IPS-18a (cell line): ENCODE data around the gene RHBDD1.

Experiments
- H3K27ac ChIP-seq: one replicate; pipeline ENCODE4 v1.5.1; 2013; ENCODE audit warnings: low read length
- H3K27me3 ChIP-seq: one replicate; pipeline ENCODE4 v1.6.1; 2013; ENCODE audit warnings: mild to moderate bottlenecking, low read length; ENCODE audit not compliant: control insufficient read depth, insufficient read depth
- H3K36me3 ChIP-seq: one replicate; pipeline ENCODE4 v1.6.1; 2013; ENCODE audit warnings: low read depth, low read length; ENCODE audit not compliant: control insufficient read depth
- H3K4me1 ChIP-seq: one replicate; pipeline ENCODE4 v1.6.1; 2013; ENCODE audit warnings: low read depth, low read length; ENCODE audit not compliant: control insufficient read depth
- H3K4me3 ChIP-seq: one replicate; pipeline ENCODE4 v1.5.1; 2013; ENCODE audit warnings: low read length
- H3K9ac ChIP-seq: one replicate; pipeline ENCODE4 v1.6.1; 2013; ENCODE audit warnings: mild to moderate bottlenecking, low read length, moderate library complexity
- H3K9me3 ChIP-seq: one replicate; pipeline ENCODE4 v1.6.1; 2013; ENCODE audit warnings: low read depth, low read length; ENCODE audit not compliant: control insufficient read depth

The RHBDD1 gene

DNA sequence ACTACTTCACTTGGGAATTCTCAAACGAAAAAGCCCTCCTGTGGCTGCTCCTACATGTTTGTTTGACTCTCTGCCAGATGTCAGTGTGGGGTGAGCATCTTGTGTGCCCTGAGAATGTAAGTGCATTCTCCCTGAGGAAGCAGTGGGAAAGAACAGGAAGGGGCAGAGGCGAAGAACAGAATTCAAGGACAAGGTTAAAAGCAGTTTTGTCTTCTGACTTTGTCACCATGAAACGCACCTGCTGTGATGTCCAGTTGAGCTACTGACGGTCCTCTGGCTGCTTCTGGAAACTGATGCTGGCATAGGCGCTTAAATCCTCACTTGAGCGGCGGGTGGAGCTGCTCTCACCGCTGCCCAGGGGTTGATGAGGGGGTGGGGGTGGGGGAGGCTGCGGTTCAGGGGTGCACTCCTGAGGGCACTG lies 41.1 kb upstream of the RHBDD1 start:
- Histone ChIP-seq H3K4me3 (peak overlapping the region; percentile 42), H3K27ac (no peak overlapping the region), H3K9me3 (no peaks in the 10 kb centered on the region), H3K36me3 (peaks cover 5% of the 10 kb centered on the region), H3K4me1 (peaks cover 38% of the 10 kb centered on the region), H3K27me3 (no peaks in the 10 kb centered on the region), H3K9ac (no peak overlapping the region)

DNA sequence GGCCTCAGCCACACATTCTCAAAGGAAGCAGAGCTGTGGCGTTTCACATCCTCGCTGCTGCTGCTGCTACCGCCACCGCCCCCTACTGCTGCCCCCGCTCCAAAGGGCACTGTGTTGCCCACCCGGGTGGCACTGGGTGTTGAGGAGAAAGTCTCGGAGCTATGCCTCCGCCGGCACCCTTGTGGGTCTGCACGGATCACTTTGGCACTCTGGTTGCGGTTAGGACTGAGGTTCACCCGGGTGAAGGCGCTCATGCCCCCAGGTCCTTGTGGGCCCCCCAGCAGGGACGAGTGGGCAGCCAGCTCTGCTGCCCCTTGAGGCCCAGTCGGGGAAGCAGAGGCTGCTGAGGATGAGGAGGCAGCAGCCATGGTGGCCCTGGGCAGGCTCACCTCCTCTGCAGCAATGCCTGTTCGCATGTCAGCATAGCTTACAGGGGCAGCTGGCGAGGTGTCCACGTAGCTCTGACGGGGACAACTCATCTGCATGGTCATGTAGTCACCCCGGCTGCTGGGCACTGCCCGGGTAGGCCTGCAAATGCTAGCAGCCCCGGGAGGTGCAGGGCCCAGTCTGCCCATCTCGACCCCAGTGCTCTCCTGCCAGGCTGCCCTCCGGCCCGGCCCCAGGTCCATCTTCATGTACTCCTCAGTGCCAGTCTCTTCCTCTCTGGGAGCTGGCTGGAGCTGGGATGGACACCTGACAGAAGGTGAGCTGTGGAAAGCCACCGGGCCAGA lies 40.4 kb upstream of the RHBDD1 start:
- peaks cover 5% of the 10 kb centered on the region for H3K36me3 ChIP-seq
- H3K9ac ChIP-seq, result no peak overlapping the region
- H3K27me3 ChIP-seq, result no peaks in the 10 kb centered on the region
- peaks cover 38% of the 10 kb centered on the region for H3K4me1 ChIP-seq
- no peak overlapping the region for H3K27ac ChIP-seq
- no peaks in the 10 kb centered on the region for H3K9me3 ChIP-seq
- no peak overlapping the region for H3K4me3 ChIP-seq

DNA sequence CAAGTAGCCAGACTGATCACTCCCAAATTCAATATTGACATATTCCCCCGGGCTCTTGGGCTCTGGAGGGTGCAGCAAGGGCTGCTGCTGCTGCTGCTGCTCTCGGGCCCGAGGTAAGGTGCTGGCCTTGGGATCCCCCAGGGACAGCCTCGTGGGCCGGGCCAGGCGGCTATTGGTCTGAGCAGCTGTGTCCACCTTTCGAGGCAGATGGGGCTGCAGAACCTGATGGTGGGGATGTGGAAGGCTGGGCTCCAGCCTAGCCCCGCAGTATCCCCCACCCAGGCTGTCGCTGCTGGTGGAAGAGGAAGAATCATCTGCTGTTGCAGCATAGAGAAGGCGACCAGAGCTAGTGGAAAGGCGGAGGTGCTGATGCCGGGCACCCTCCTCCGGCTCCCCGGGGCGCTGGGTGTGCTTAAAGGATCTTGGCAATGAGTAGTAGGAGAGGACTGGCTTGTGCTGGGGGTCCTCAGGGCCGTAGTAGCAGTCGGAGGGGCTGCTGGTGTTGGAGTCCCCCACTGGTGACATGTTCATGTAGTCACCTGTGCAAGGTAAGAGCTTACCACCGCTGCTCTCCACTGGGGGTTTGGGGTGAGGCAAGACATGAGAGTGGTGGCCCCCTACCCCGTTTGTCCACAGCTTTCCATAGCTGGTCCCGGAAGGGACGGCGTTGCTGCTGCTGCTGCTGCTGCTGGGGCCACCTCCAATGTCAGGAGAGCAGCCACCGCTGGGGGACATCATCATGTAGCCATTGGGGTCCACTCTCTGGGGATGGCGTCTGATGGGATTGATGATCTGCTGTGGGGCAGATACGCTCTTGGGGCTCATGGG lies 39.6 kb upstream of the RHBDD1 start:
- Histone ChIP-seq H3K9me3 (no peaks in the 10 kb centered on the region), H3K9ac (no peak overlapping the region), H3K27me3 (no peaks in the 10 kb centered on the region), H3K27ac (no peak overlapping the region), H3K36me3 (peaks cover 5% of the 10 kb centered on the region), H3K4me3 (no peak overlapping the region), H3K4me1 (peaks cover 38% of the 10 kb centered on the region)

DNA sequence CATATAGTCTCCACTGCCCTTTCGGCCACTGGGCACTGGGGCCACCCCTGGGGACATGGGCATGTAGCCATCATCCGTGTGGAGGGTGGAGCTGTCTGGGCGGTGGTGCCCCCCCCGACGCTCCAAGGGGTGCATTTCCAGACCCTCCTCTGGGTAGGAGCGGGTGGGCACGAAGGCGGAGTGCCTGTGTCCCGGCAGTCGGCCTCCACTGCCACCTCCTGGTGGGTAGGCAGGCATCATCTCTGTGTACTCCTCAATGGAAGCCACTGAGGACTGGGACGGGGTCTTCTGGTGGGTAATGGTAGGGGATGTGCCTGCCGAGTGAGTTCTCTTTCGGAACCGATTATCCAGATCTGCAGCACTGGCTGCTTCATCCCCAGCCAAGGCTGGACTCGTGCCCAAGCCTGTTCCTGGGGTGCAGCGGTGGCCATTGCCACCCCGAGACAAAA lies 39.0 kb upstream of the RHBDD1 start:
- Histone ChIP-seq H3K4me3 (no peak overlapping the region), H3K27ac (no peak overlapping the region), H3K9ac (no peak overlapping the region), H3K9me3 (no peaks in the 10 kb centered on the region), H3K4me1 (peaks cover 40% of the 10 kb centered on the region), H3K36me3 (peaks cover 5% of the 10 kb centered on the region), H3K27me3 (no peaks in the 10 kb centered on the region)

DNA sequence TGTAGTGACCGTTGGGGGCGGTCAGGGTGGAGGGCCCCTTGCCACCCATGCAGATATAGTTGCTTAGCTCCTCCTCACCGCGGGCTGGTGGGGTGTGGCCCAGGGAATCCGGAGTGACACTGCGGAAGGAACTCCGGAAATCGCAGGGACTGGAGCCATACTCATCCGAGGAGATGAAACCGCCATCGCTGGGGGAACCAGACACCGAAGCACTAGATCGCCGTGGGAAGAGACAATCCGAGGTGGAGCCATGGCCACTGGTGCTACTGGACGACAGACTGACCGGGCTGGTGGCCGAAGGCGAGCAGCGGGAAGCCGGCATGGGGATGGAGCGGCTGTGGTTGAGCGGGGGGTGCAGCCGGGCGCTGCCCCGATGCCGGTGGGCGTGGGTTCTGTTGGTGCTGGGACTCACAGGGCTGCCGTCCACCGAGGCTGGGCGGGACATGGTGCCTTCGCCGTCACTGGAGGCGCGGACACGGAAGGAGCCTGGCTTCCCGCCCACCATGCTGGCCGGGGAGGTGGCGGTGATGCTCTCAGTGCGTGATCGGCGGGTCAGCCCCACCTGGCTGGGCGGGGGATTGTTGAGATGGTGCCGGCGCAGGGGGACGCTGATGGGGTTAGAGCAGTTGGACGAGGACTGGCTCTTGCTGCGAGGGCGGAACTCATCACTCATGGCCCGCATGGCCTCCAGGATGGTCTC lies 38.4 kb upstream of the RHBDD1 start:
- Histone ChIP-seq H3K27ac (no peak overlapping the region), H3K9me3 (no peaks in the 10 kb centered on the region), H3K4me1 (peaks cover 39% of the 10 kb centered on the region), H3K27me3 (no peaks in the 10 kb centered on the region), H3K36me3 (peaks cover 5% of the 10 kb centered on the region), H3K9ac (no peak overlapping the region), H3K4me3 (peak overlapping the region; percentile 77)

DNA sequence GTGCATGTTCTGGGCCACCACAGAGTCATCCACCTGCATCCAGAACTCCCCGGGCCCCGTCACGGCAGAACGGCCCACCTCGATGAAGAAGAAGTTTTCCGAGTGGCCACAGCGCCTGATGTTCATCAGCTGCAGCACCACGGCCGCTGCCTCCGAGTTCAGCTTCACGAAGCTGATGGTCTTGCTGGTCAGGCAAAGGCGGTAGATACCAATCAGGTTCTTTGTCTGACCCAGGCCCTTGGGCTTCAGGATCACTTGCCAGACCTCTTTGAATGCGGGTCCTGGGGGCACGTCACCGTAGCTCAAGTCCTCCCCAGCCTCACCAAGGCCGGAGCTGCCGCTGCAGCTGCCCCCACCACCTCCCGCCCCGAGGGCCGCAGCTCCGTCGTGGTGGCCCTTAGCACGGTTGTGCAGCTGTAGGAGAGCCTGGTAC lies 37.8 kb upstream of the RHBDD1 start:
- Histone ChIP-seq H3K9ac (peak overlapping the region; percentile 74), H3K27me3 (no peaks in the 10 kb centered on the region), H3K9me3 (no peaks in the 10 kb centered on the region), H3K4me3 (peak overlapping the region; percentile 77), H3K4me1 (peaks cover 33% of the 10 kb centered on the region), H3K27ac (no peak overlapping the region), H3K36me3 (peaks cover 5% of the 10 kb centered on the region)

DNA sequence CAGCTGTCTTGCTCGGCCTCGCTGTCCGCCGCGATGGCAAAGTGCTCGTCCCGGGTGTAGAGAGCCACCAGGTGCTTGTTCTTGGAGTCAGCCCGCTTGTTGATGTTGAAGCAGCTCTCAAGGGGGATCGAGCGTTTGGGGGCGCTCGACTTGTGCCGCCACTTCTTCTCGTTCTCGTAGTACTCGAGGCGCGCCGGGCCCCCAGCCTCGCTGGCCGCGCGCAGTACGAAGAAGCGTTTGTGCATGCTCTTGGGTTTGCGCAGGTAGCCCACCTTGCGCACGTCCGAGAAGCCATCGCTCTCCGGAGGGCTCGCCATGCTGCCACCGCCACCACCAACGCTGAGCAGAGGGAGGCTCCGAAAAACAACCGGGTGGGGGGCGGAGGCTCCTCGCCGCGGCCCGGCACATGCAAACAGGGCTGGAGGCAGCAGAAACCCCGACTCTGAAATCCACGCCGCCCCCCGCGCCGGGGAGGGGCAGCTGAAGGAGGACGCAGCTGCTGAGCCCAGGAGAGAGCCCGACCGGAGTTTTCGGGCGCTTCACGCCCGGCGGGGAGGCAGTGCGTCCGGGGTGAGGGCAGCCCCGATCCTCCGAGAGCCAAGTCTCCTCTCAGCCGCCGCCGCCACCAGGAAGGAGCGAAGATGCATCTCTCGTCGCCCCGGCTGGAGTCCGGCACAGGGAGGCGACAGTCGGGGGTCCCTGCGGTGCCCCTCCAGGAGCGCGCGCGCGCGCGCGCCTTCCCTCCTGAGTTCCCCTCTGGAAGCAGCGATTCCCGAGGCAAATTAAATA lies 37.2 kb upstream of the RHBDD1 start:
- Histone ChIP-seq H3K9me3 (no peaks in the 10 kb centered on the region), H3K36me3 (peaks cover 5% of the 10 kb centered on the region), H3K9ac (peak overlapping the region; percentile 74), H3K4me1 (peaks cover 29% of the 10 kb centered on the region), H3K27me3 (no peaks in the 10 kb centered on the region), H3K4me3 (peak overlapping the region; percentile 77), H3K27ac (no peak overlapping the region)

DNA sequence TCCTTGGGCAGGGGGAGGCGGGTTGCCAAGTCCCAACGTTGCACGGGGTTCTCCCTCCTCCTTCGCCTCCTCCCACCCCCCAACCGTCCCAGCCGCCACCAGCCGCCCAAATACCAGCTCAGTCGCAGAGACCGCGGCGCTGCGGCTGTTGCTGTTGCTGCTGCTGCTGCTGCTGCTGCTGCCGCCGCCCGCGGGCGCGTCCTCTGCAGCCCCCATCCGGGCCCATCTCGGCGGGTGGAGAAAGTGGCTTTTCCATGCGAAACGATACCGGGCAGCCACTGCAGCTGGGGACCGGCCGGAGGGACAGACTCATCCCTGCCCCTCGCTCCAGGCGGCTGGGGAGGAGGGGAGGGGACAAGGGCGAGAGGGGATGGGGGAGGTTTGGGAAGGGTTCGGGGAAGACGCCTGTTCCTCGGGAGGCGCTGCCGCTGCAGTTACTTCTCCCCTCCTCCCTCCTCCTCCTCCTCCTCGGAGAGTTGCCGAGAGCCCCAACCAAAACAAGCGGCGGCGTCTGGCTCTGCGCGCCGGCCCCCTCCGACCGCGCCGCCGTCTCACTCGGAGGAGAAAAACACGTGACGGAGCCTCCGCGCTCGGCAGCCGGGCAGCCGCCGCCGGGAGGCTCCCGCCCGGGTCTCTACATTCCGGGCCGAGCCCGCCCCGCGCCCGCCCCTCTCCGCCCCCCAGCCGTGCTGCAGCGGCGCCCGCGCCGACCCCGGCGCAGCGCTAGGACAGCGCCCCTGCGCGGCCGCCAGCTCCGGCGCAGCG lies 36.5 kb upstream of the RHBDD1 start, which contains the start of gene IRS1:
Gene IRS1 (minus strand): TSS at position 610 of the 765 bp plus-strand sequence. CDS start 1,082 bp downstream, outside the sequence.
- H3K27ac ChIP-seq, result no peak within 1 kb of the TSS
- peaks cover 5% of the 10 kb centered on the region for H3K36me3 ChIP-seq
- H3K9me3 ChIP-seq, result no peaks in the 10 kb centered on the region
- peaks cover 28% of the 10 kb centered on the region for H3K4me1 ChIP-seq
- peak within 1 kb of the TSS; percentile 74 for H3K9ac ChIP-seq
- H3K4me3 ChIP-seq, result peak within 1 kb of the TSS; percentile 91
- H3K27me3 ChIP-seq, result no peaks in the 10 kb centered on the region

DNA sequence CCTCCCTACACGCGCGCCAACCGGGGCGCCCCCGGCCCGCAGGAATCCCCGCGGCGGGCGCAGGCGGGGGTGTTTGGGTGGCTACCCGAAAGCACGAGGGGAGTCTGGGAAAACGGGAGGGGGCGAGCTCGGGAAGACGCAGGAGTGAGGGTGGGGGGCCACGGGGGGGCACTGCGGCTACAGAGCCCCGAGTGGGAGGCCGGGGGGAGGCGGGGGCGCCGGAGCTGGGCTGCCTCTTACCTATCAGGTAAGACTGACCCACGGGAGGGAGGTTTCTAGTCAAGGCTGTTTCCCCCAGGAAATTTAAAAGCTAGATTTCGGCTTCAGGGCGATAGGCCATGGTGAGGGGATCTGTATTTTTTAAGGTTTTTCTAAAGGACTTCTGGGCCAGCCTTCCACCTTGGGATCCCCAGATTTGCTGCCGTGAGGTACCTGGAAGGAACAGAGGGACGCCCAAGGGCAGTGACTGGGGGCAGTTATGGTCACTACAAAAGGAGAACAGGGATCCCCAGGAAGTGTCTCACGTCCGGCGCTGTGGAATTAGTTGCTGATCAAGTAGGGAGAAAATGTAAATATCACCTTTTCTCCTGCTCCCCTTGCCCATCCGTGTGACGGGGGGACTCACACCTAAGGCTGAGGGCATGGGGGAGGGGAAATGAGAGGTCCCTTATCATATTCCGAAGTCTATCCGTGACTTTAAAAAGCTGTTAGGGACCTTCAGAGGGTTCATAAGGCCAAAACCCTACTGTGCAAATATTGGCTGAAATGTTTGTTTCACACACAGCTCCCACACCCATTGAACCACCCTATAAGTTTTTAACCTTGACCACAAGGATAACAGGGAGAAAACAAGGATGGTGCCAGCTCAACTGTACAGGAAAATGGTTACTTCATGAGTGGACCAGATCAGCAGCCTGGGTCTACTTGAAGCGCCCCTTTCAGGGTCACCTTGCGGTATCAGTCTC lies 35.6 kb upstream of the RHBDD1 start:
- Histone ChIP-seq H3K9me3 (no peaks in the 10 kb centered on the region), H3K4me3 (peak overlapping the region; percentile 91), H3K4me1 (peaks cover 21% of the 10 kb centered on the region), H3K36me3 (peaks cover 5% of the 10 kb centered on the region), H3K27me3 (no peaks in the 10 kb centered on the region), H3K27ac (no peak overlapping the region), H3K9ac (no peak overlapping the region)
